GM18519 (cell line): ENCODE measurements around the gene SLC9C2.
"Not testable (repeated sequence)": the region's sequence is repeated elsewhere in the genome, so short reads cannot be mapped to it uniquely, and the experiment has no call there.

Source experiments
- ATAC-seq: cut with Tn5 transposase; IDR thresholded peaks from one replicate; pipeline ENCODE4 v1.9.1; 2021; ENCODE audit warnings: mild to moderate bottlenecking, moderate library complexity; ENCODE audit not compliant: unreplicated experiment, low FRiP score

Gene SLC9C2

DNA sequence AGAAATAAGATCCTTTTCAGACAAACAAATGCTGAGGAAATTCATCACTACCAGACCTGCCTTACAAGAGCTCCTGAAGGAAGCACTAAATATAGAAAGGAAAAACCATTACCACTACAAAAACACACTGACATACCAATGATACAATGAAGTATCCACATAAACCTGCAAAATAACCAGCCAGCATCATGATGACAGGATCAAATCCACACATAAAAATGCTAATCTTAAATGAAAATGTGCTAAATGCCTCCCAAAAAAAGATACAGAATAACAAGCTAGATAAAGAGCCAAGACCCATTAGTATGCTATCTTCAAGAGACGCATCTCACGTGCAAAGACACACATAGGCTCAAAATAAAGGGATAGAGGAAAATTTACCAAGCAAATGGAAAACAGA, 140.2 kb downstream of the SLC9C2 start:
- ATAC-seq: not testable (repeated sequence)

DNA sequence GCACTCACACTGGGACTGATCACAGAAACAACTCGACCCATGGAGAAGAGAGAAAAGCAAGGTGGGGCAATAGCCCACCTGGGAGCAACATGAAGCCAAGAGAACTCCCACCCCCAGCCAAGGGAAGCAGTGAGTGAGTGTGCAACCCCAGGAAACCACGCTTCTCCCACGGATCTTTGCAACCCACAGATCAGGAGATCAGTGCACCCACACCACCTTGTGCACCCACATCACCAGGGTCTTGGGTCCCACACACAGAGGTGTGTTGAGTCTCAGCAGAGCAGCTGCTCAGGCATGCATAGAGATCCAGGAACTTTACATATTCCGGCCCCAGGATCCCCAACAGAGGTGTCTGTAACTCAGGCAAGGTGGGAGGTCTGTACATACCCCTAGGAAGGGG, 143.0 kb downstream of the SLC9C2 start:
- ATAC-seq: no peak

DNA sequence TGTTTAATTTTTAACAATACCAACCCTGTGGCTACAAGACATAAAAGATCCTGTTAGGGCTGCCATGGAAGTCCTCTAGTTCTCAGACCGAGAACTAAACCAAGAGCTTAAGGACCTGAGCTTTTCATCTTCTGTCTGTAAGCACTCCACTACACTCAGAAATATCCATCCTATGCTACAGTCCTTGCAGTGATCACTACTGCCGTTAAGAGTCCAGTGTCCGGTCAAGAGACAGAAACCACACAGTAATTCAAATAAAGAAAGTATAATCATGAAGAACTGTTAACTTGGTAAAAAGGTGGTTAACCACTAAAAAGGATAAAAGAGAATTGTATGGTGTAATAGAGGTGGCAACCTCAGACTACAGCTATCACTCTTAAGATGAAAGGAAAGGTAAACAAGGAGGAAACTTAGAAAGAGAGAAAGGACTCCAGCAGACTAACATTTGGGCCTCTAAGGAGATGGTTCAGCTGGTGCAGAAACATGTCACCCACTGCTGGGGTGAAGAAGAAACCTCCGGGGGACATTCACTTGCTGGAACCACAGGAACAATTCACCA, 147.8 kb downstream of the SLC9C2 start:
- ATAC-seq: no peak

DNA sequence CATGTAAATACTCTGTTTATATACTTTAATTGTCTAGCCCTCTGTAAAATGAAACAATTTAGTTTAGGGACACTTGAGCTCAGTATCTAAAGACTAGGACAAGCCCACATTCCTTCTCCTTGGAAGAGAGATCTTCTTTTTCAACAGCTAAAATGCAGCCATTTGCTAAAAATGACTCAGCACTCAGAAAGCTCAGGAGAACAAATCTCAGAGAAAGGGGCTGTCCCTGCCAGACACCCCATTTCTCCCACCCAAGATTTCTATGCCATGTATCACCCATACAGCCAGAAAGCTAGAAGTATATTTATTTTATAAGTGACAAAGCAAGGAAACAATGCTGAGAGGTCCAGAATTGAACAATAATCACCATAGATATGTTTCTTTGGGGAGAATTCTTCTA, 148.9 kb downstream of the SLC9C2 start:
- ATAC-seq: no peak

DNA sequence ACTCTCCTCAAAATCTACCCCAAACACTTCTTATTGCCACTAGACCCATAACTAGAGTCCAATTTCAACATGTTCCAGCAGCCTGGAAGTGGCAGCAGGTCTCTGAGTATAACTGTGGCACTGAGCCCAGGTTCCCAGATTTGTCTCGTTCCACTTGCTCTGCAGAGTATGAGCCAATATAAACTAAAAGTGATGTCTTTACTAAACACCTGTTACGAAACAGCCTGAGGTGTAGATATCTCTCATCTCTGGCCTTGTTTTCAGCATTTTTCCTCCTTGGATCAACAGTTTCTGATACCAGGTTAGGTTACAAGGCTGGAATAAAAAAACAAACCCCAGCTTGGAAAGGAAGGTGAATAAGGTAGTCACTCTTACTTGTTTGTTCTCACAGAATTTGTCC, 150.9 kb downstream of the SLC9C2 start:
- no peak for ATAC-seq
